Measurements from ENCODE around the gene HDAC4. TPM values are rescaled to one million over a fixed set of nuclear protein-coding genes. Genes with fewer than 3 reads are reported as not detected.

The HDAC4 gene
- total and polyA plus RNA-seq, 10 of the 15 experiments (the other 5 are each of a cell fraction or from before 2014, with no cell fraction given): 0.22 to 15.7 (median 4.8) TPM

DNA sequence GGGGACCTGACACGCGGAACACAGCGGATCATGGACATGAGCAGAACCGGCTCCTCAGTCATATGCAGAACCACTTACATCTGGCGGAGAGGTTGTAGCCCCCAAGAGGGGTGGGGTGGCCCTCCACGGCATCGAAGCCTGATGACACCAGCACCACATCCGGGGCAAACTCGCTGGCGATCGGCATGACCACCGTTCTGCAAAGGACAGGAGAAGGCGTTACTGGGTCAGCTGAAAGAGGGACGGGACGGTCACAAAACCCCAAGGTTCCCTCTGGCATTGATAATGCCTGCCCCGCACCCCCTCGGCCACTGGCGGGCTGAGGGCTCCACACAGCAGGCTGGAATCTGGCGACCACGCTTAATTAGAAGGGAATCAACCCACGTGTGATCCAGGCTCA is 332.4 kb downstream of the HDAC4 start:
- no peak overlapping the region for H3K4me3 ChIP-seq
- no peaks in the 10 kb centered on the region for H3K9me3 ChIP-seq (replicated peaks; ENCODE audit: control insufficient read depth, insufficient read depth, low read length)
- BruUV-seq (replicated peaks): no TSS peak
- in situ Hi-C loops (cut with MboI) (no loop called here), intact Hi-C loops (cut with micrococcal nuclease; ENCODE audit: unreplicated experiment) (no loop called here)
- H3K27me3 ChIP-seq (replicated peaks in 1 of 2; ENCODE audit: control insufficient read depth in 2 of 2, insufficient read depth in 2 of 2, low read length in 1 of 2): no peaks in the 10 kb centered on the region
- no peak overlapping the region for H2AFZ ChIP-seq (ENCODE audit: control insufficient read depth, low read depth, low read length)
- ChIA-PET POLR2A (no interaction called here), SMC1A (ENCODE audit: uncharacterized antibody, unreplicated experiment) (no interaction called here), CTCF (no interaction called here), RAD21 (ENCODE audit: unreplicated experiment) (no interaction called here)
- no peak for DNase-seq (ENCODE audit: low read depth, low spot score)
- no peak overlapping the region for H3K4me2 ChIP-seq (ENCODE audit: control insufficient read depth, insufficient read depth)
- no peak overlapping the region for H3K27ac ChIP-seq (ENCODE audit: control insufficient read depth, insufficient read depth)
- ATAC-seq: no peak
- FAIRE-seq: no peak
- no peaks in the 10 kb centered on the region for H3K4me1 ChIP-seq (ENCODE audit: control insufficient read depth, insufficient read depth, low read length)
- H3K79me2 ChIP-seq (ENCODE audit: control insufficient read depth, insufficient read depth, low read length): no peaks in the 10 kb centered on the region
- H4K20me1 ChIP-seq (ENCODE audit: control insufficient read depth, insufficient read depth): no peaks in the 10 kb centered on the region
- 76% methylated on average over 15 of the region's 21 CpGs for WGBS (ENCODE audit: insufficient coverage, insufficient replicate concordance, low lambda C conversion rate, missing lambda C conversion rate)
- H3K36me3 ChIP-seq (ENCODE audit: control insufficient read depth in 2 of 2, insufficient read depth in 2 of 2, low read length in 1 of 2): no peaks in the 10 kb centered on the region
- H3K9ac ChIP-seq (ENCODE audit: control insufficient read depth, insufficient read depth, low read length): no peak overlapping the region
- no peak for TF ChIP-seq KAT2A (conservative IDR thresholded peaks at IDR 0.05; ENCODE audit: control insufficient read depth, low read depth, low read length)
- TF ChIP-seq NFYA (IDR thresholded peaks at IDR 0.05; ENCODE audit: borderline replicate concordance, low read depth, low read length): no peak

DNA sequence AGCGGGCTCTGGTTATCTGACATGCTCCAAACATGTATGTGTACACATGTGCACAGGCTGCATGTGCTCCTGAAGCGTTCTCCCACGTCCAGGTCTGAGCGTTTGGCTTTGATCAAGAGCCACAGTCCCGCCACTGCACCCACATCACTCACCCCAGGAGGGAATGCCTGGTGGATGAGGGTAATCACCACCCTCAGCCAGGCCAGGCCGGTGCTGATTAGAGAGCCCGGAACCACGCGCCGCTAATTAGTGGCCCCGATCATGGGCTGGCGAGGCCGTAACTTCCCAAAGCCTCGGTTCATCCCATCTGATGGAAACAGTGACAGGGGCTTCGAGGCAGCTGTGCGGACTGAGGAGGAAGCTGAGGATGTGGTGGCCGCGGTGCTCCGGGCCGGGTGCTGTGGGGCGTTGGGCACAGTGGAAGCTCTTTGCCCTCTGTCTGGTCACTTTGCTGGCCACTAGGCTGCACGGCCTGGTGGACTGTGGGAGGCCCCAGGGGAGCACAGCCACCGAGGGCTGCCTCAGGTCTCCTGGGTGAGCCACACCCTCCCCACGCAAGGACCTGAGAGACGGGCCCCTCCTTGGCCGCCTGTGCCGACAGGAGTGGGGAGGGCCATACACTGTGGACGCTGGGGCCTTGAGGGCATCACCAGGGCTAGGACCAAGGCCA is 333.5 kb downstream of the HDAC4 start:
- POLR2A ChIA-PET: interaction anchor here (0.5 kb wide), 1 partner anchor 18 kb away, joined by 3 read pairs; no protein-coding TSS in a partner anchor
- no TSS peak for BruUV-seq (replicated peaks)
- H3K79me2 ChIP-seq (ENCODE audit: control insufficient read depth, insufficient read depth, low read length): no peaks in the 10 kb centered on the region
- FAIRE-seq: no peak
- H3K27ac ChIP-seq (ENCODE audit: control insufficient read depth, insufficient read depth): no peak overlapping the region
- intact Hi-C loops (cut with micrococcal nuclease; ENCODE audit: unreplicated experiment) (no loop called here), in situ Hi-C loops (cut with MboI) (no loop called here)
- no peak for ATAC-seq
- CTCF ChIA-PET: no interaction called here
- H3K4me2 ChIP-seq (ENCODE audit: control insufficient read depth, insufficient read depth): no peak overlapping the region
- no peak overlapping the region for H3K9ac ChIP-seq (ENCODE audit: control insufficient read depth, insufficient read depth, low read length)
- RAD21 ChIA-PET (ENCODE audit: unreplicated experiment): no interaction called here
- no peak for DNase-seq (ENCODE audit: low read depth, low spot score)
- 86% methylated on average over 28 of the region's 28 CpGs for WGBS (ENCODE audit: insufficient coverage, insufficient replicate concordance, low lambda C conversion rate, missing lambda C conversion rate)
- H3K4me1 ChIP-seq (ENCODE audit: control insufficient read depth, insufficient read depth, low read length): no peaks in the 10 kb centered on the region
- H3K27me3 ChIP-seq (replicated peaks in 1 of 2; ENCODE audit: control insufficient read depth in 2 of 2, insufficient read depth in 2 of 2, low read length in 1 of 2): no peaks in the 10 kb centered on the region
- H3K4me3 ChIP-seq: no peak overlapping the region
- TF ChIP-seq TCF3 (IDR thresholded peaks at IDR 0.05; ENCODE audit: borderline replicate concordance, insufficient read depth, low read depth, low read length): no peak
- TF ChIP-seq NFYB (IDR thresholded peaks at IDR 0.05; ENCODE audit: insufficient read depth, low read depth, low read length): no peak
- TF ChIP-seq NFYA (IDR thresholded peaks at IDR 0.05; ENCODE audit: borderline replicate concordance, low read depth, low read length): no peak
- no peak for TF ChIP-seq RCOR1 (conservative IDR thresholded peaks at IDR 0.05; ENCODE audit: low read depth, low read length)
- no peak for TF ChIP-seq CHD4 (IDR thresholded peaks at IDR 0.05)
- TF ChIP-seq MTA3 (IDR thresholded peaks at IDR 0.05; ENCODE audit: borderline replicate concordance, low read length): no peak
- no peak for TF ChIP-seq EP300 (IDR thresholded peaks at IDR 0.05; ENCODE audit: borderline replicate concordance in 1 of 2, control insufficient read depth in 1 of 2, low read depth in 2 of 2, low read length in 2 of 2)
- TF ChIP-seq JUNB (IDR thresholded peaks at IDR 0.05): no peak
- TF ChIP-seq BCL11A (IDR thresholded peaks at IDR 0.05; ENCODE audit: low read depth, low read length): no peak
- TF ChIP-seq ASH2L (IDR thresholded peaks at IDR 0.05; ENCODE audit: borderline replicate concordance, low read depth): no peak
- no peak for TF ChIP-seq ZSCAN29 (IDR thresholded peaks at IDR 0.05)
- no peak for TF ChIP-seq PML (IDR thresholded peaks at IDR 0.05; ENCODE audit: low read length)
- no peak for TF ChIP-seq NBN (IDR thresholded peaks at IDR 0.05)
- no peak overlapping the region for H2AFZ ChIP-seq (ENCODE audit: control insufficient read depth, low read depth, low read length)
- H3K36me3 ChIP-seq (ENCODE audit: control insufficient read depth in 2 of 2, insufficient read depth in 2 of 2, low read length in 1 of 2): no peaks in the 10 kb centered on the region
- H3K9me3 ChIP-seq (replicated peaks; ENCODE audit: control insufficient read depth, insufficient read depth, low read length): no peaks in the 10 kb centered on the region
- no peaks in the 10 kb centered on the region for H4K20me1 ChIP-seq (ENCODE audit: control insufficient read depth, insufficient read depth)
- SMC1A ChIA-PET (ENCODE audit: uncharacterized antibody, unreplicated experiment): no interaction called here

Measured in GM12878 (cell line).